ENCODE data around the gene GDPD2.
A peak's percentile ranks its signal among the peaks of the same experiment; 100 is the strongest.
"Not testable (repeated sequence)": the region's sequence is repeated elsewhere in the genome, so short reads cannot be mapped to it uniquely, and the experiment has no call there.

GDPD2 gene

GRCh38 chrX:70422851-70423341 lies at the start of gene GDPD2:
TSS of gene GDPD2 (plus strand) at chrX:70423314. CDS start at chrX:70424985, 1,671 bp downstream.
- H3K4me3 ChIP-seq: no peak within 1 kb of the TSS
- peak within 1 kb of the TSS in 2 of 21 experiments; percentile 25 to 60 for H3K27ac ChIP-seq

- H3K27ac ChIP-seq: no peak overlapping the region
- H3K4me3 ChIP-seq: no peak overlapping the region
Observed at GRCh38 chrX:70386235-70386634, 36.9 kb upstream of the GDPD2 start.

- Histone ChIP-seq H3K27ac (peak overlapping the region in 1 of 21 experiments; percentile 21), H3K4me3 (no peak overlapping the region)
Observed at GRCh38 chrX:70398899-70399298, 24.2 kb upstream of the GDPD2 start.

- not testable (repeated sequence) for H3K27ac ChIP-seq, H3K4me3 ChIP-seq
Observed at GRCh38 chrX:70400181-70400580, 22.9 kb upstream of the GDPD2 start.

GRCh38 chrX:70402721-70403120 lies 20.4 kb upstream of the GDPD2 start:
- no peak overlapping the region for H3K27ac ChIP-seq
- no peak overlapping the region for H3K4me3 ChIP-seq

- H3K27ac ChIP-seq: no peak overlapping the region
- no peak overlapping the region for H3K4me3 ChIP-seq
Observed at GRCh38 chrX:70405003-70405402, 18.1 kb upstream of the GDPD2 start.

GRCh38 chrX:70410921-70411320 lies 12.2 kb upstream of the GDPD2 start:
- Histone ChIP-seq H3K27ac (no peak overlapping the region), H3K4me3 (no peak overlapping the region)

- Histone ChIP-seq H3K27ac (no peak overlapping the region), H3K4me3 (no peak overlapping the region)
Observed at GRCh38 chrX:70411475-70411874, 11.6 kb upstream of the GDPD2 start.

GRCh38 chrX:70421618-70422017 lies 1.5 kb upstream of the GDPD2 start:
- H3K27ac ChIP-seq: no peak overlapping the region
- H3K4me3 ChIP-seq: no peak overlapping the region

GRCh38 chrX:70423936-70424675 lies 992 bp downstream of the GDPD2 start:
- peak overlapping the region in 2 of 21 experiments; percentile 25 to 60 for H3K27ac ChIP-seq
- no peak overlapping the region for H3K4me3 ChIP-seq

GRCh38 chrX:70424801-70425200 lies 1.7 kb downstream of the GDPD2 start:
- Histone ChIP-seq H3K27ac (no peak overlapping the region), H3K4me3 (no peak overlapping the region)

- H3K4me3 ChIP-seq: no peak overlapping the region
Observed at GRCh38 chrX:70426286-70427278, 3.5 kb downstream of the GDPD2 start.

GRCh38 chrX:70427365-70427764 lies 4.3 kb downstream of the GDPD2 start:
- no peak overlapping the region for H3K27ac ChIP-seq
- H3K4me3 ChIP-seq: no peak overlapping the region

More at GRCh38 chrX:70426286-70427278, 3.5 kb downstream of the GDPD2 start:
- no peak overlapping the region for H3K27ac ChIP-seq

- Histone ChIP-seq H3K27ac (no peak overlapping the region), H3K4me3 (no peak overlapping the region)
Observed at GRCh38 chrX:70429759-70430158, 6.6 kb downstream of the GDPD2 start.

GRCh38 chrX:70432936-70433847 lies 10.1 kb downstream of the GDPD2 start:
- peak overlapping the region in 13 of 21 experiments; percentile 21 to 78 (median 60) for H3K27ac ChIP-seq
- H3K4me3 ChIP-seq: peak overlapping the region; percentile 34 to 61 (median 53)

- Histone ChIP-seq H3K4me3 (peak overlapping the region; percentile 34 to 61 (median 53)), H3K27ac (peak overlapping the region in 18 of 21 experiments; percentile 21 to 78 (median 58))
Observed at GRCh38 chrX:70433848-70434351, 10.8 kb downstream of the GDPD2 start.

GRCh38 chrX:70434352-70434866 lies 11.3 kb downstream of the GDPD2 start:
- Histone ChIP-seq H3K4me3 (peak overlapping the region; percentile 34 to 61 (median 53)), H3K27ac (peak overlapping the region in 18 of 21 experiments; percentile 21 to 78 (median 58))

GRCh38 chrX:70434914-70435586 lies 11.9 kb downstream of the GDPD2 start:
- Histone ChIP-seq H3K4me3 (peak overlapping the region; percentile 34 to 61 (median 53)), H3K27ac (peak overlapping the region in 5 of 21 experiments; percentile 7 to 78 (median 48))

All from skin epidermis (tissue), 12 donors.